Ascending aorta (tissue), 2 donors: ENCODE data around the gene HARBI1. TPM values are rescaled to one million over a fixed set of nuclear protein-coding genes. Genes with fewer than 3 reads are reported as not detected.

ENCODE experiments used
- DNase-seq, 2 donors: peaks; one replicate each; pipeline ENCODE4 v3.0.0-alpha.2; 2019; ENCODE audit warnings: low spot score in 2 of 2
- H3K27ac ChIP-seq, 2 donors: fragments of 200-600 bp; sonication (generic); one replicate each; pipeline ENCODE4 v1.5.1; 2016 to 2017; ENCODE audit warnings: mild to moderate bottlenecking in 1 of 2
- H3K27me3 ChIP-seq: fragments of 200-600 bp; sonication (generic); one replicate; pipeline ENCODE4 v1.5.1; 2017
- H3K36me3 ChIP-seq, 2 donors: fragments of 200-600 bp; sonication (generic); one replicate each; pipeline ENCODE4 v1.5.1; 2016
- H3K4me1 ChIP-seq, 2 donors: fragments of 200-600 bp; sonication (generic); one replicate each; pipeline ENCODE4 v1.5.1; 2016 to 2017; ENCODE audit warnings: mild to moderate bottlenecking in 1 of 2
- H3K4me3 ChIP-seq, 2 donors: fragments of 200-600 bp; sonication (generic); one replicate each; pipeline ENCODE4 v1.5.1; 2016 to 2017; ENCODE audit warnings: mild to moderate bottlenecking in 1 of 2
- H3K9me3 ChIP-seq, 2 donors: fragments of 200-600 bp; sonication (generic); one replicate each; pipeline ENCODE4 v1.5.1; 2016
- CTCF ChIP-seq, 3 experiments: fragments of 200-600 bp in 2 of 3; fragments of 450-650 bp in 1 of 3; sonication (generic) in 2 of 3; IDR thresholded peaks; one replicate each; pipeline ENCODE4 v1.5.1; 2016 to 2019; ENCODE audit warnings: antibody characterized with exemption in 3 of 3, mild to moderate bottlenecking in 1 of 3, moderate library complexity in 1 of 3
- intact Hi-C: fragments of 100-400 bp; cut with DNase I; formaldehyde crosslinking; loops from one replicate; pipeline ENCODE4 v1.15.1; 2023
- total RNA-seq: library from RNA; depleted of rRNA; stranded (reverse); fragments of >200 nt; gene quantifications from one replicate; pipeline ENCODE4 v1.1.0, GENCODE V29; 2016

HARBI1 gene
- total RNA-seq, 1 donor from 2014 or later: not detected

DNA sequence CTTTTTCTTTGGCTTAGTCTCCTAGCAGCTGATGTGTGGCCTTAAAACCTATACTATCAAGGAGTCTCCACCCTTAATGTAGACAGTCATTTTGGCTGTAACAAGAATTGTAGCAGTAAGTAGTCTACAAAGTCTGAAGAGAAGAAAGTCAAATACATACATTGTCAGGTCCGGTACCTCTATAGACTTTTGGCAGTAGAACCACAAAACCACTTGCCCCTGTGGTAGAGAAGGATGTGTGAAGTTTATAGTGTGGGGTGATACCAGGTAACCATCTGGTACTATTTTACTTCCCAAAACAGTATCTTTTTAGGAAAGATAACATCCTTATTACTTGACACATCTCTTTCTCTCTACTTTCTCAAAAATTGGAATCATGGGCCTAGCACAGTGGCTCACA is 15.5 kb upstream of the HARBI1 start:
- Histone ChIP-seq H3K9me3 (no peaks in the 10 kb centered on the region), H3K36me3 (peaks cover 28 to 30% of the 10 kb centered on the region in 2 donors), H3K4me3 (no peak overlapping the region), H3K4me1 (no peaks in the 10 kb centered on the region), H3K27ac (no peak overlapping the region), H3K27me3 (no peaks in the 10 kb centered on the region)
- intact Hi-C loops: no loop called here
- TF ChIP-seq CTCF (IDR thresholded peaks at IDR 0.05): no peak
- no peak for DNase-seq

DNA sequence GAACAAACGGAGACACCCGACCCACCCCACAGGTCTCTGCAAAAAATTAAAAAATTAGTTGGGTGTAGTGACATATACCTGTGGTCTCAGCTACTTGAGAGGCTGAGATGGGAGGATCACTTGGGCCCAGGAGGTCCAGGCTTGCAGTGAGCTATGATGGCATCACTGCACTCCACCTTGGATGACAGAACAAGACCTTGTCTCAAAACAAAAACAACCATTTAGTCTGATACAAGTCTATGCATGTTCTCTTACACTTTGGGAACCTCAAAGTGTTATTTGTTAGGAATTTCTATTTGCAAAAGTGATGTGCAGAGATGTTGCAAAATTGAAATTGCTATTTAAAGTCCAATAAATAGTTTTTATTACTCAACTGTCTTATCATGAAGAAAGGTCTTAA is 14.6 kb upstream of the HARBI1 start:
- Histone ChIP-seq H3K4me3 (no peak overlapping the region), H3K27me3 (no peaks in the 10 kb centered on the region), H3K9me3 (no peaks in the 10 kb centered on the region), H3K27ac (no peak overlapping the region), H3K36me3 (peaks cover 29 to 36% of the 10 kb centered on the region in 2 donors), H3K4me1 (no peaks in the 10 kb centered on the region)
- intact Hi-C loops: no loop called here
- DNase-seq: no peak
- no peak for TF ChIP-seq CTCF (IDR thresholded peaks at IDR 0.05)

DNA sequence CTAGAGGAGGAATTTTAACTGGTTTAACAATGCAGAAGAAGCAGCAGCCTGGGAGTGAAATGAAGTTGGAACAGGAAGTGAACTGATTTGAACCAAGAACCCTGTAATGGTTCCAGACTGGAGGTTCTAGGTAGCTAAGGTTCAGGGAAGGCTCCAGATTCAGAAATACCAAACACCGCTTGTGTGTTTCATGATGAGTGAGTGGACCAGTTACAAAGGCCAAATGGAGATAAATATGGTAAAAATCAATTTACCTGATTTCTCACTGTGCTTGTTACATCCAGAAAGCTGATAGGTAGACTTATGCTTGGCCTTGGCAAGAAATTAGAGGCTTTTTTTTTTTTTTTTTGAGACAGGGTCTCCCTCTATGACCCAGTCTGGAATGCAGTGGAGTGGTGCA is 13.2 kb upstream of the HARBI1 start:
- intact Hi-C loops: no loop called here
- no peaks in the 10 kb centered on the region for H3K4me1 ChIP-seq
- no peaks in the 10 kb centered on the region for H3K9me3 ChIP-seq
- no peak overlapping the region for H3K4me3 ChIP-seq
- H3K27ac ChIP-seq: no peak overlapping the region
- TF ChIP-seq CTCF (IDR thresholded peaks at IDR 0.05): no peak
- DNase-seq: no peak
- no peaks in the 10 kb centered on the region for H3K27me3 ChIP-seq
- peaks cover 38 to 48% of the 10 kb centered on the region in 2 donors for H3K36me3 ChIP-seq

- H3K27ac ChIP-seq: no peak overlapping the region
- DNase-seq: no peak
- H3K27me3 ChIP-seq: no peaks in the 10 kb centered on the region
- peaks cover 48 to 54% of the 10 kb centered on the region in 2 donors for H3K36me3 ChIP-seq
- TF ChIP-seq CTCF (IDR thresholded peaks at IDR 0.05): no peak
- no peak overlapping the region for H3K4me3 ChIP-seq
- intact Hi-C loops: loop anchor here (10.0 kb wide), 1 partner anchor 166 kb away; no protein-coding TSS in a partner anchor
- H3K9me3 ChIP-seq: no peaks in the 10 kb centered on the region
- H3K4me1 ChIP-seq: no peaks in the 10 kb centered on the region
These were observed 11.9 kb upstream of the HARBI1 start for GRCh38 chr11:46628961-46629360.

- Histone ChIP-seq H3K4me3 (no peak overlapping the region), H3K4me1 (no peaks in the 10 kb centered on the region), H3K36me3 (peaks cover 53 to 54% of the 10 kb centered on the region in 2 donors), H3K27ac (no peak overlapping the region), H3K27me3 (no peaks in the 10 kb centered on the region), H3K9me3 (no peaks in the 10 kb centered on the region)
- TF ChIP-seq CTCF (IDR thresholded peaks at IDR 0.05): no peak
- intact Hi-C loops: loop anchor here (10.0 kb wide), 1 partner anchor 169 kb away; no protein-coding TSS in a partner anchor
- DNase-seq: no peak
These were observed 8.4 kb upstream of the HARBI1 start for GRCh38 chr11:46625406-46625805.

- no peak for TF ChIP-seq CTCF (IDR thresholded peaks at IDR 0.05)
- no peaks in the 10 kb centered on the region for H3K27me3 ChIP-seq
- no peaks in the 10 kb centered on the region for H3K9me3 ChIP-seq
- no peak overlapping the region for H3K27ac ChIP-seq
- H3K4me1 ChIP-seq: peaks cover 3 to 19% of the 10 kb centered on the region in 2 donors
- peak overlapping the region; percentile 96 to 100 for H3K4me3 ChIP-seq
- DNase-seq: no peak
- peaks cover 17 to 23% of the 10 kb centered on the region in 2 donors for H3K36me3 ChIP-seq
- intact Hi-C loops: loop anchor here (10.0 kb wide), 1 partner anchor 234 kb away; the partner anchor contains the start of gene MDK
These were observed 1.8 kb upstream of the HARBI1 start for GRCh38 chr11:46618837-46619236.
